Suprapubic skin (tissue), 4 donors: Measurements from ENCODE around the gene TIAM1.

Source experiments
- POLR2A ChIP-seq, 2 donors: fragments of 450-650 bp; IDR thresholded peaks; one replicate each; pipeline ENCODE4 v1.6.1; 2017; ENCODE audit warnings: antibody characterized with exemption in 2 of 2, mild to moderate bottlenecking in 2 of 2, moderate library complexity in 2 of 2
- POLR2AphosphoS5 ChIP-seq, 3 donors: sonication (generic); formaldehyde crosslinking; IDR thresholded peaks; one replicate each; pipeline ENCODE4 v1.6.1; 2017; ENCODE audit warnings: antibody characterized with exemption in 3 of 3

- TF ChIP-seq POLR2AphosphoS5 (IDR thresholded peaks at IDR 0.05): no peak
- TF ChIP-seq POLR2A (IDR thresholded peaks at IDR 0.05): no peak
These were observed 41.9 kb upstream of the TIAM1 start for GRCh38 chr21:31386006-31386405.
